Dermis lymphatic vessel endothelial cell (primary cell): ENCODE results near the gene NANOS3. TPM values are rescaled to one million over a fixed set of nuclear protein-coding genes. Genes with fewer than 3 reads are reported as not detected.

Source experiments
- total RNA-seq: library from RNA; depleted of rRNA; stranded (reverse); fragments of >200 nt; gene quantifications from 2 replicates; pipeline ENCODE4 v1.2.1, GENCODE V29; 2014

NANOS3 gene
- not detected in 2 replicates for total RNA-seq

DNA sequence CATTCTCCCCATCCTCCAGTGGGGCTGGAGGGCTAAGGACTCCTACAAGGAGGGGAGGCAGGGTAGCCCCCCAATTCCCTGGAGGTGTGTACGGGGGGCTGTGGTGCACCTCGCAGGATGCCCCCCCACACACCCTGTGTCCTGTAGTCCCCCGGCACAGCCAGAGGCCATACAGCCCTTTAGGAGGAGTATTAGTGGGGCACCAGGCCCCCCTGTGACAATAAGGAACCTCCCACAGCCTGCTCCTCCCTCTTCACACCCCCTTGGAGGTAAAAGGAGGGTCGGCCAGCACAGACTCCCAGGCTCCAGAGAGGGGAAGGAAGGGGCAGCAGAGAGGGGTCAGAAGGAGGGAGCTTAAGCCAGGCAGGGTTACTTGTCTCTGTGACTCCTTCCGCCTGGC lies at the start of gene NANOS3:
NANOS3 (plus strand) TSS at position 301 of the 400 bp plus-strand sequence. CDS start 115 bp downstream, outside the sequence.

DNA sequence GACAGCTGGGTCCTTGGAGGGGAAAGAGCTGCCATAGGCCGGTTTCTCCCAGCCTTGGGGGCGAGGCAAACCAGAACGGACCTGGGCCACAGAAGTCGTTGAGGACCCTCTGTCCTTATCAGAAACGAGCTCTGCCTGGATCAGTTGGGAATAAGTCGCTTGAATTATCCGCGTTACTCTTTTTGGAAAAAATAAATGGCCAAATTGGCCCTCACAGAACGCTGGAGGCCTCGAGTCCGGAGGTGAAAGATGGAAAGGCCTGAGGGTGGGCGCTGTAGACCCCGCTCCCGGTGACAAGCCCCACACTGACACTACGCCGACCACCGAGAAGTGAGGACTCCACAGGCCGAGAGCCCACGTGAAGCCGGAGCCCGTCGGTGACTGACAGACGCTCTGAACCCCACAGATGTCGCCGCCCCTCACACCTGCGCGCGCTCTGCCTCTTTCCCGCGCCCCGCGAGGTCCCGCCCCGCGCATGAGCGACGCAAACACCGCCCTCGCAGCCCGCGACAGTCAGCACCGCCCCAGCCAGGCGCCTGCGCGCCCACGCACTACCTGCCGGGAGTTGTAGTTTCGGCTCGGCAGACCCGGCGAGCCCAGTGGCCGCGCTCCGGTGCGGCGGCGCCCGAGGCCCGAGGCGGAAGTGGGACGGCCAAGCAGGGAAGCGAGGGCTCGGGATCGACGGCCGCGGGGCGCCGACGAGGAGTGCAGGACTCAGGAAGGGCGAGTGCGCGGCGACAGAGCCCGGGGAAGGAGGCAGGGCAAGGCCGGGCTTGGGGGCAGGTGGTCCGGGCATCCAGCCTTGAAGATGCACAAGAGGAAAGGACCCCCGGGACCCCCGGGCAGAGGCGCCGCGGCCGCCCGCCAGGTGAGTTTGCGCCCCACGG lies 28.9 kb downstream of the NANOS3 start, which contains the start of the genes BRME1 and CC2D1A:
BRME1 (minus strand) TSS at position 484 of the 887 bp plus-strand sequence. CDS start 1,225 bp downstream, outside the sequence.
CC2D1A (plus strand) TSS at position 568 of the 887 bp plus-strand sequence; CDS start at position 809, 241 bp downstream.

Other genes with a start within 250 kb of the NANOS3 start
- 22.3 and 26.7 TPM in 2 replicates for gene MRI1, start 112.6 kb upstream of the NANOS3 start, total RNA-seq
- 24.6 and 33.5 TPM in 2 replicates for gene C19orf53, start 102.7 kb upstream of the NANOS3 start, total RNA-seq
- gene ZSWIM4, start 81.7 kb upstream of the NANOS3 start, total RNA-seq = 8.5 and 11.1 TPM in 2 replicates
- 0.09 and 0.22 TPM in 2 replicates for gene BRME1, start 29.0 kb downstream of the NANOS3 start, total RNA-seq
- gene CC2D1A, start 29.1 kb downstream of the NANOS3 start, total RNA-seq = 3.5 and 3.7 TPM in 2 replicates
- gene PODNL1, start 61.3 kb downstream of the NANOS3 start, total RNA-seq = not detected in 2 replicates
- gene DCAF15, start 75.4 kb downstream of the NANOS3 start, total RNA-seq = 6.3 and 8.7 TPM in 2 replicates
- 1.7 and 2.1 TPM in 2 replicates for gene RFX1, start 129.2 kb downstream of the NANOS3 start, total RNA-seq
- not detected in 2 replicates for gene RLN3, start 151.0 kb downstream of the NANOS3 start, total RNA-seq
- 2.7 and 3.8 TPM in 2 replicates for gene IL27RA, start 154.6 kb downstream of the NANOS3 start, total RNA-seq
- not detected in 2 replicates for gene PALM3, start 184.9 kb downstream of the NANOS3 start, total RNA-seq
- under 0.01 and 0.22 TPM in 2 replicates for gene MISP3, start 195.7 kb downstream of the NANOS3 start, total RNA-seq
- gene C19orf67, start 208.6 kb downstream of the NANOS3 start, total RNA-seq = not detected in 2 replicates
- 9.4 and 12.5 TPM in 2 replicates for gene SAMD1, start 213.6 kb downstream of the NANOS3 start, total RNA-seq
- gene PRKACA, start 240.6 kb downstream of the NANOS3 start, total RNA-seq = 32.6 and 35.6 TPM in 2 replicates